Right cardiac atrium (tissue), 5 donors: ENCODE measurements around the gene KANSL1L. TPM values are rescaled to one million over a fixed set of nuclear protein-coding genes. Genes with fewer than 3 reads are reported as not detected.

ENCODE experiments used
- ATAC-seq, 2 donors: fragments of 200-7000 bp; cut with Tn5 transposase; one replicate each; pipeline versions ENCODE4 v1.8.0 to v1.9.1; 2020; ENCODE audit warnings: moderate library complexity in 2 of 2, mild to moderate bottlenecking in 1 of 2
- DNase-seq, 3 donors: peaks; one replicate each; pipeline ENCODE4 v3.0.0-alpha.2; 2020
- H3K27ac ChIP-seq: one replicate; pipeline ENCODE4 v1.5.1; 2013; ENCODE audit warnings: mild to moderate bottlenecking, low read length, control low read depth, moderate library complexity
- H3K27me3 ChIP-seq: one replicate; pipeline ENCODE4 v1.6.1; 2013; ENCODE audit not compliant: control insufficient read depth, insufficient read depth
- H3K4me1 ChIP-seq: one replicate; pipeline ENCODE4 v1.6.1; 2013; ENCODE audit warnings: low read length; ENCODE audit not compliant: control insufficient read depth, insufficient read depth
- H3K4me3 ChIP-seq: one replicate; pipeline ENCODE4 v1.5.1; 2013; ENCODE audit warnings: low read length, control low read depth
- H3K9me3 ChIP-seq: one replicate; pipeline ENCODE4 v1.6.1; 2013; ENCODE audit warnings: low read length; ENCODE audit not compliant: control insufficient read depth
- WGBS: extraction: QIAGEN DNeasy Blood & Tissue Kit; methylation state at CpG from one replicate; pipeline ENCODE4 v1.1.7; 2013; 5-methylcytosine and 5-hydroxymethylcytosine counted together
- intact Hi-C, 4 donors: fragments of 100-400 bp; cut with DNase I; formaldehyde crosslinking; loops; one replicate each; pipeline versions ENCODE4 v1.11.0 to v1.14.0; 2022 to 2023
- polyA plus RNA-seq: library from polyadenylated mRNA; stranded (reverse); fragments of 200-250 nt; gene quantifications from one replicate; pipeline ENCODE4 v1.2.3, GENCODE V29; 2013
- total RNA-seq, 4 donors: library from RNA; stranded (reverse); fragmentation: NEBNext Ultra II Directional; extraction: Animal tissue kit (Norgen Biotek cat#: 25700); gene quantifications; one replicate each; pipeline ENCODE4 v1.2.1, GENCODE V29; 2021
- donor health status: healthy with polysubstance abuse.
- donor health status: DM: no; HTN: yes; CAD: no.
- donor health status: DM: no; HTN: no; CAD: no.
- donor health status: DM: no; HTN: yes; CAD: no; lungs with severe emphysema.
- donor health status: DM: yes; HTN: yes; CAD: no.

Gene KANSL1L
- total and polyA plus RNA-seq, 5 donors: 6.2 to 23.9 (median 21.3) TPM

DNA sequence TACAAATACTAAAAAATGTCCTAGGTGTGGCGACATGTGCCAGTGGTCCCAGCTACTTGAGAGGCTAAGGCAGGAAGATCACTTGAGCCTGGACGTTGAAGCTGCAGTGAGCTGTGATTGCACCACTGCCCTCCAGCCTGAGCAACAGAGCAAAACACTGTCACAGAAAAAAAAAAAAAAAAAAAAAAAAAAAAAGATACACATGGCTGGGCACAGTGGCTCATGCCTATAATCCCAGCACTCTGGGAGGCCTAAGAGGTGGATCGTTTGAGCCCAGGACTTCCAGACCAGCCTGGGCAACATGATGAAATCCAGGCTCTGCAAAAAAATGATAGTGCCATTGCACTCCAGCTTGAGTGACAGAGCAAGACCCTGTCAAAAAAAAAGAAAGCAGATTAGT is 13.7 kb downstream of the KANSL1L start:
- no peaks in the 10 kb centered on the region for H3K27me3 ChIP-seq
- no peak for ATAC-seq
- H3K4me3 ChIP-seq: no peak overlapping the region
- WGBS: 64% methylated on average over 3 of the region's 3 CpGs
- no peaks in the 10 kb centered on the region for H3K9me3 ChIP-seq
- no peak for DNase-seq
- no peaks in the 10 kb centered on the region for H3K4me1 ChIP-seq
- intact Hi-C loops: no loop called here
- H3K27ac ChIP-seq: no peak overlapping the region

DNA sequence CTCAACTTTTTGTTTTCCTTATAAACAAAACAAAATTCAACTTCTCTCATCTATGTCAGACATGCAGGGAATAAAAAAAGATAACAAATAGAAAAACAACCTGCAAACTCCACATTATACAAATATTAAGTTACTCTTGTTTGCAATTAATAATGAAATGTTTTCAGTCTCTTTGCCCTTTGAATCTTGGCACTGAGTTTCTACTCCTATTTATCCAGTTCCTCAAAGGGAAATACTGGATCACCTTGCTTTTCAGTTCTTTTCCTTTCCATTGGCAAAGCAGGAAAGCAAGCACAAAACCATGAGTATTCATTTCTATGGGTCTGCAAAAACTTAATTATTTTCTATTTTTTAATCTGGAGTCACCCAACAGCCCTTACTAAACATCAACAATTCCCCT is 23.6 kb downstream of the KANSL1L start:
- no peak for ATAC-seq

DNA sequence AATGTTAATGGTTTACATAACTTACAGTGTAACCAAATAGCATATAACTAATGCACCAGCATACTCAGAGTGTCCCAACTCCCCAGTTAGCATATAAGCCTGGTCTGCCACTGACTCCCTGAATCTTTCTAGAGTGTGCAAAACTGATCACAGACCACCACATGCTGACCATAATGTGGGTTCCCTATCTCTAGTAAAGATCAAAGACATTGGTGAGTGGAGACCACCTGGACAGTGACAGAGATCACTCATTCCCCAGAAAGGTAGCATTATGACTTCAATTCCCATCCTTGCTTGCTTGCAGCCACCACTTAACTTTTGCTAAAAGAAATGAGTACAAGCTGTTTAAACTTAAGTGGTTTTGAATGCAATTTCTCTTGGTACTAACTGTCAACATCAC is 39.0 kb downstream of the KANSL1L start:
- Histone ChIP-seq H3K27ac (no peak overlapping the region), H3K4me3 (no peak overlapping the region), H3K9me3 (no peaks in the 10 kb centered on the region), H3K27me3 (no peaks in the 10 kb centered on the region), H3K4me1 (peaks cover 2% of the 10 kb centered on the region)
- DNase-seq (no peak), ATAC-seq (no peak)
- intact Hi-C loops: no loop called here

More for the DNA sequence above, 23.6 kb downstream of the KANSL1L start:
- Histone ChIP-seq H3K9me3 (no peaks in the 10 kb centered on the region), H3K27ac (no peak overlapping the region), H3K27me3 (no peaks in the 10 kb centered on the region), H3K4me3 (no peak overlapping the region), H3K4me1 (no peaks in the 10 kb centered on the region)
- no peak for DNase-seq
- intact Hi-C loops: no loop called here

DNA sequence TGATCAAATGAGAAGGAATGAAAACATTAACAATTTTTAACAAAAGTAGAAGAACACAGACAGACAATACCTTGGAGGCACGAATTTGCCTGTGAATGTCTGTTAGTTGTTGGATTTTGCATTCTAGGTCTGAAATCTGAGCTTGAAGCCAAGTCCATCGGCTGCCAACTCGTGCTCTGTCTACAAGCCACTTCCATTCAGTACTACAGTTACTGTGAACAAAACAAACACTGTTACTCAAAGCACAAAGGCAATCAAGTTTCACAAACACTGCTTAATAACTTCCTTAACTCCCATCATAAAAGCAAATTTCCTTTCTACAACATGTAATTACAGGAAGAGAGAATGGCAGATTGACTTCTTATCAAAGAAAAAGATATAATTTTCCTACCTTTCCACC is 42.2 kb downstream of the KANSL1L start:
- intact Hi-C loops: no loop called here

DNA sequence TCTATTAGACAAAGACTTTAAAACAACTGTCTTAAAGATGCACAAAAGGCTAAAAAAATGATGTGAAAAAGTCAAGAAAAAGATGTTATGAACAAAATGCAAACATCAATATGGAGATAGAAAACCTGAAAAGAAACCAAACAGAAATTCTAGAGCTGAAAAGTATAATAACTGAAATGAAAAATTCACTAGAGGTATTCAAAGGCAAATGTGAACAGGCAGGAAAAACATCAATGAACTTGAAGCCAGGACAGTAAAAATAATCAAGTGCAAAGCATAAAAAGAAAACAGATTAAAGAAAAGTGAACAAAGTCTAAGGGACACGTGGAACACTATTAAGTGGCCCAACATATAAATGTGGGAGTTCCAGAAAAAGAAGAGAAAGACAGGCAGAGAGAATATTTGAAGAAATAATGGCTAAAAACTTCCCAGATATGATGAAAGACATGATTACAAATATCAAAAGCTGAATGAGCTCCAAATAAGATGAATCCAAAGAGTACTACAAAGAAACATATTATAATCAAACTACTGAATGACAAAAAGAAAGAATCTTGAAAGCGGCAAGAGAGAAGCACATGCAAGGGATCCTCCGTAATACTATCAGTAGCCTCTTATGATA is 57.5 kb downstream of the KANSL1L start:
- intact Hi-C loops: no loop called here
- 95% methylated on average over 3 of the region's 3 CpGs for WGBS

More for the DNA sequence above, 42.2 kb downstream of the KANSL1L start:
- H3K4me3 ChIP-seq: no peak overlapping the region
- WGBS: 50% methylated on average over 3 of the region's 3 CpGs
- no peaks in the 10 kb centered on the region for H3K9me3 ChIP-seq
- peaks cover 2% of the 10 kb centered on the region for H3K4me1 ChIP-seq
- H3K27me3 ChIP-seq: no peaks in the 10 kb centered on the region
- peak in 1 of 3 donors; percentile 36 for DNase-seq
- no peak overlapping the region for H3K27ac ChIP-seq
- no peak for ATAC-seq

DNA sequence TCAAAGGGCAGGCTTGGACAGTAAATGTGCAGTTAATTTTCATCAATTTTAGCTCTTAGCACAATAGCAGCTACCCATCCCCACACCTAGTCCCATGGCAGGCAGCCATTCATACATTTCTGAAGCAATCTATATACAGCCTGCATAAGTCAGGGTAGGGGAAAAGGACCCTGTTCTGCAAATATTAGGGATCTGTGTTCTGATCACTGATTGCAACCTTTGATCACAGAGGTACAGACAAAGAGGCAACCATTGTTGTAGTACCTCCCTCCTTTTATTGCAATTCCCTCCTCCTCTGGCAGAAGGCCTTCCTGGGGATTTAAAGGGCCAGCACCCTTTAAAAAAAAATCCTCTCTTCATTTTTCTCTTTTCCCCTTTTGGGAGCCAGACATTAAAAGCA is 58.3 kb downstream of the KANSL1L start:
- DNase-seq: no peak
- H3K4me3 ChIP-seq: no peak overlapping the region
- no peak overlapping the region for H3K27ac ChIP-seq
- H3K27me3 ChIP-seq: no peaks in the 10 kb centered on the region
- H3K4me1 ChIP-seq: no peaks in the 10 kb centered on the region
- ATAC-seq: no peak
- intact Hi-C loops: no loop called here
- H3K9me3 ChIP-seq: no peaks in the 10 kb centered on the region

More for the DNA sequence above, 57.5 kb downstream of the KANSL1L start:
- ATAC-seq (no peak), DNase-seq (no peak)
- no peaks in the 10 kb centered on the region for H3K4me1 ChIP-seq
- H3K27me3 ChIP-seq: no peaks in the 10 kb centered on the region
- no peak overlapping the region for H3K27ac ChIP-seq
- no peak overlapping the region for H3K4me3 ChIP-seq
- H3K9me3 ChIP-seq: no peaks in the 10 kb centered on the region

DNA sequence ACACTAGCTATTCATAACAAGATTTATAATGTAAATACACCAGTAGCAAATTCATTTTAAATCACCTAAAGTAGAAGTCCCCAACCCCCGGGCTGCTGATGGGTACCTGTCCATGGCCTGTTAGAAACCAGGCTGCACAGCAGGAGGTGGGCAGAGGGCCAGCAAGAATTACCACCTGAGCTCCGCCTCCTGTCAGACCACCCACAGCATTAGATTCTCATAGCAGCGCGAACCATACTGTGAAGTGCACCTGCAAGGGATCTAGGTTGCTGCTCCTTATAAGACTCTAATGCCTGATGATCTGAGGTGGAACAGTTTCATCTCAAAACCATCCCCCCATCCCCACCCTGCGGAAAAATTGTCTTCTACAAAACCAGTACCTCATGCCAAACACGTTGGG is 71.3 kb downstream of the KANSL1L start:
- H3K9me3 ChIP-seq: no peaks in the 10 kb centered on the region
- H3K27ac ChIP-seq: no peak overlapping the region
- intact Hi-C loops: no loop called here
- H3K4me3 ChIP-seq: no peak overlapping the region
- DNase-seq: no peak
- ATAC-seq: no peak
- 89% methylated on average over 6 of the region's 6 CpGs for WGBS
- H3K27me3 ChIP-seq: no peaks in the 10 kb centered on the region
- H3K4me1 ChIP-seq: no peaks in the 10 kb centered on the region

DNA sequence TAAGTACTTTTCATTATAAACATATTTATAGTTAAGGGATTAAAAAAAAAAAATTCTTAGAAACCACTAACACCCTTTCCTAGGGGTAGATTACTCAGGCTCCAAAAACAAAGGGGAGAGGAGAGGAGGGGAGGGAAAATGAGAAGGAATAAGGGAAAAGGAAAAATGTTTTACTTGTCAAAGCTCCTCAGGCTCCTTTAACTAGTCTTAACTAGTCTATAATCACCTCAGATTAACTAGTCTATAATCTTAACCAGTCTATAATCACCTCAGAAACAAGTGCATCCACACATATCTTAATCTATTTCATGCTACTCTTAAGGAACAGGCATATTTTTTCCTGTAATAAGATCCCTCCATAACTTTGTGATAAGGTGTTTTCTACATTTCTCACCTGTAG is 76.4 kb downstream of the KANSL1L start:
- no peaks in the 10 kb centered on the region for H3K9me3 ChIP-seq
- intact Hi-C loops: no loop called here
- no peak overlapping the region for H3K4me3 ChIP-seq
- no peaks in the 10 kb centered on the region for H3K4me1 ChIP-seq
- H3K27ac ChIP-seq: no peak overlapping the region
- DNase-seq (no peak), ATAC-seq (no peak)
- H3K27me3 ChIP-seq: no peaks in the 10 kb centered on the region

DNA sequence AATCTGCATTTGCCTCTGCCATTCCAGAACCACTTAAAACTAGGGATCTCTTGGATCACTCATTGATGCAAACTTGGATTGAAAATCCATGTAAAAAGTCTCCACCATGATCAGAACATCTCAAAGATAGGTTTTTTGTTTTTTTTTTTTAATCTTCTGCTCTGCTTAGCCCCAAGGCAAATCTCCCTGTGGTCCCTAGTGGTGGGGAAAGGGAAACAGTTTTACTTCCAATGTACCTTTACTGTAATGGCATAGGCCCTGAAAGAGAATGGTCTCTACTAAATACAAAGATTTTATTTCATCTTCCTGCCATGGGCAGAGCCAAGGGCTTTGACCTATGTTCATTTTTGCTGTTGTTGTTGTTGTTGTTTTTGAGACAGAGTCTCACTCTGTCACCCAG is 78.4 kb downstream of the KANSL1L start:
- ATAC-seq (no peak), DNase-seq (no peak)
- H3K9me3 ChIP-seq: no peaks in the 10 kb centered on the region
- H3K27ac ChIP-seq: no peak overlapping the region
- H3K4me1 ChIP-seq: no peaks in the 10 kb centered on the region
- no peaks in the 10 kb centered on the region for H3K27me3 ChIP-seq
- no peak overlapping the region for H3K4me3 ChIP-seq
- intact Hi-C loops: no loop called here

DNA sequence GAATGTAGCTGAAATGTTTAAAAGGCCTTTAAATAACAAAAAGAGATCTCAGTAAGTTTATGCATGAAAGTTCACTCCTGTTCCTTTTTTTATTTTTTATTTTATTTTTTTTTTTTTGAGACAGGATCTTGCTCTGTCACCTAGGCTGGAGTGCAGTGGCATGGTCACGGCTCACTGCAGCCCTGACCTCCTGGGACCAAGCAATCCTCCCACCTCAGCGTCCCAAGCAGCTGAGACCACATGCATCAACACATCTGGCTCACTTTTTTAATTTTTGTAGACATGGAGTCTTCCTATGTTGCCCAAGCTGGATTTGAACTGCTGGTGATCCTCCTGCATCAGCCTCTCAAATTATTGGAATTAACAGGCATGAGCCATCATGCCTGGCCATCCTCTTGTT is 84.3 kb downstream of the KANSL1L start:
- intact Hi-C loops: no loop called here
- Histone ChIP-seq H3K27me3 (no peaks in the 10 kb centered on the region), H3K9me3 (no peaks in the 10 kb centered on the region), H3K4me1 (no peaks in the 10 kb centered on the region), H3K4me3 (no peak overlapping the region), H3K27ac (no peak overlapping the region)
- ATAC-seq (no peak), DNase-seq (no peak)
- 47% methylated on average over 2 of the region's 2 CpGs for WGBS

DNA sequence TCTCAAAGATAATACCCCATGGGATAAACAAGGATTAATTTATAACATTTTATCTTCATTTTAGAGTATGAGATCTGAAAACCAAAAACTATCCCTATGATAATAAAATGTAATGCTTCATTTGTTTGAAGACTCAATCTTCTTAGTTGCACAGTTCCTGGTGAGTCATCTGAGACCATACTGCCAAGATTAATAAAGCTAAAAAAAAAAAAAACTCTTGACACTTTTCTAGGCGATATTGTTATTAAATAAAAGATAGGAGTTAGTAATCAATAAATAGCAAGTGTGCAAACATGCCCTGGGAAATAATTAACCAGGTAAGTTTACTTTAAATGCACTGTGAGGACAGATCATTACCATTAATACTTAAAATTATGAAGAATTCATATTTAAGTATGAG is 84.9 kb downstream of the KANSL1L start:
- H3K27me3 ChIP-seq: no peaks in the 10 kb centered on the region
- 55% methylated on average over 1 of the region's 1 CpG for WGBS
- no peak overlapping the region for H3K4me3 ChIP-seq
- H3K27ac ChIP-seq: no peak overlapping the region
- no peak for DNase-seq
- intact Hi-C loops: no loop called here
- ATAC-seq: no peak
- no peaks in the 10 kb centered on the region for H3K9me3 ChIP-seq
- no peaks in the 10 kb centered on the region for H3K4me1 ChIP-seq

DNA sequence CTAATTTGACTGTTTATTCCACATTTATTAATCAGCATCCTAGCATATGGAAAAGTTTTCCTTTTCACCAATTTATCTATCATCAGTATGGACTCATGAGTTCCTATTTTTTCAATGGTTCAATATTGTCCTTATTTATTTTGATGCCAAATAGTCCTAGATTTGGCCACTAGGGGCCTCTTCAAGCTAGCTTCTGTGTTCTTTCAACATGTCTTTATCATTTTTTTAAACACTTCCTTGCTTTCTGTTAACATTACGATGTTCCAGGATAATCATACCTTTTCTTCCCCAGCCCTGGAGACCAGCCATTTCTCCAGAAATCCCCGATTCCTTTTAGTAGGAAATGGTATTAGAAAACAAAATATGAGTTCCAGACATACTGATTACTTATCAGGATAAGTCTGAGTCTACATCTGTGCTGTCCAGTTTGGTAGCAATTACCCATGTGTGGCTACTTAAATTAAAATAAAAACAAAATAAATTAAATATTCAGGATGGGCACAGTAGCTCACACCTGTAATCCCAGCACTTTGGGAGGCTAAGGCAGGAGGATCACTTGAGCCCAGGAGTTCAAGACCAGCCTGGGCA is 98.2 kb downstream of the KANSL1L start:
- no peak overlapping the region for H3K4me3 ChIP-seq
- no peak overlapping the region for H3K27ac ChIP-seq
- H3K9me3 ChIP-seq: no peaks in the 10 kb centered on the region
- H3K27me3 ChIP-seq: no peaks in the 10 kb centered on the region
- WGBS: 20% methylated on average over 2 of the region's 2 CpGs
- intact Hi-C loops: loop anchor here in 2 of 4 donors (10.0 kb wide), 1 partner anchor 122 kb away; no protein-coding TSS in a partner anchor
- no peak for DNase-seq
- H3K4me1 ChIP-seq: no peaks in the 10 kb centered on the region
- ATAC-seq: no peak
